Osteoblast (primary cell): Measurements from ENCODE around the gene ADRA2C. TPM values are rescaled to one million over a fixed set of nuclear protein-coding genes. Genes with fewer than 3 reads are reported as not detected.

Source experiments
- DNase-seq: peaks from one replicate; pipeline ENCODE4 v3.0.0; 2011; ENCODE audit warnings: low spot score, mixed read lengths; ENCODE audit not compliant: insufficient read length; ENCODE audit errors: missing footprints
- H2AFZ ChIP-seq: 2 replicates; pipeline ENCODE4 v1.6.0; 2011; ENCODE audit warnings: mild to moderate bottlenecking, low read length
- H3K27ac ChIP-seq: 2 replicates; pipeline ENCODE4 v1.5.1; 2011; ENCODE audit warnings: mild to moderate bottlenecking, low read depth, low read length, moderate library complexity
- H3K27me3 ChIP-seq: 2 replicates; pipeline ENCODE4 v1.6.0; 2012; ENCODE audit warnings: mild to moderate bottlenecking, control low read depth, inconsistent platforms, low read length, moderate library complexity; ENCODE audit not compliant: insufficient read depth
- H3K36me3 ChIP-seq: 2 replicates; pipeline ENCODE4 v1.5.1; 2011; ENCODE audit warnings: mild to moderate bottlenecking, low read length, control low read depth, moderate library complexity; ENCODE audit not compliant: insufficient read depth
- H3K4me1 ChIP-seq: 2 replicates; pipeline ENCODE4 v1.5.1; 2011; ENCODE audit warnings: mild to moderate bottlenecking, low read length, control low read depth, moderate library complexity; ENCODE audit not compliant: insufficient read depth
- H3K4me2 ChIP-seq: 2 replicates; pipeline ENCODE4 v1.6.0; 2011; ENCODE audit warnings: mild to moderate bottlenecking, low read length; ENCODE audit not compliant: insufficient read depth
- H3K4me3 ChIP-seq: fragments of 200-600 bp; sonication (generic); 3 replicates; pipeline ENCODE4 v1.5.1; 2012; ENCODE audit warnings: mild to moderate bottlenecking, low read length, inconsistent platforms; ENCODE audit not compliant: insufficient read depth
- H3K79me2 ChIP-seq: 2 replicates; pipeline ENCODE4 v1.6.0; 2012; ENCODE audit warnings: mild to moderate bottlenecking, low read length, control low read depth, inconsistent platforms; ENCODE audit not compliant: insufficient read depth
- H3K9me3 ChIP-seq: 2 replicates; pipeline ENCODE4 v1.5.1; 2011; ENCODE audit warnings: low read depth, low read length, control low read depth
- H4K20me1 ChIP-seq: 2 replicates; pipeline ENCODE4 v1.6.0; 2012; ENCODE audit warnings: mild to moderate bottlenecking, low read length, control low read depth; ENCODE audit not compliant: insufficient read depth
- CTCF ChIP-seq: IDR thresholded peaks from 2 replicates; pipeline ENCODE4 v1.5.1; 2011; ENCODE audit warnings: mild to moderate bottlenecking, low read depth, low read length, moderate library complexity; ENCODE audit errors: extremely low read depth
- total RNA-seq: library from RNA; depleted of rRNA; stranded (reverse); fragments of >200 nt; gene quantifications from 2 replicates; pipeline ENCODE4 v1.2.3, GENCODE V29; 2012

Gene ADRA2C
- total RNA-seq, 1 donor = 1.1 TPM

GRCh38 chr4:3816256-3816825 is 50.2 kb downstream of the ADRA2C start:
- TF ChIP-seq CTCF = no peak
- Histone ChIP-seq H3K4me3 (no peak overlapping the region), H3K27ac (no peak overlapping the region), H3K36me3 (no peaks in the 10 kb centered on the region), H2AFZ (no peak overlapping the region), H4K20me1 (no peaks in the 10 kb centered on the region), H3K27me3 (peaks cover 5% of the 10 kb centered on the region), H3K4me2 (no peak overlapping the region), H3K9me3 (no peaks in the 10 kb centered on the region), H3K4me1 (no peaks in the 10 kb centered on the region), H3K79me2 (no peaks in the 10 kb centered on the region)
- DNase-seq = no peak

DNA sequence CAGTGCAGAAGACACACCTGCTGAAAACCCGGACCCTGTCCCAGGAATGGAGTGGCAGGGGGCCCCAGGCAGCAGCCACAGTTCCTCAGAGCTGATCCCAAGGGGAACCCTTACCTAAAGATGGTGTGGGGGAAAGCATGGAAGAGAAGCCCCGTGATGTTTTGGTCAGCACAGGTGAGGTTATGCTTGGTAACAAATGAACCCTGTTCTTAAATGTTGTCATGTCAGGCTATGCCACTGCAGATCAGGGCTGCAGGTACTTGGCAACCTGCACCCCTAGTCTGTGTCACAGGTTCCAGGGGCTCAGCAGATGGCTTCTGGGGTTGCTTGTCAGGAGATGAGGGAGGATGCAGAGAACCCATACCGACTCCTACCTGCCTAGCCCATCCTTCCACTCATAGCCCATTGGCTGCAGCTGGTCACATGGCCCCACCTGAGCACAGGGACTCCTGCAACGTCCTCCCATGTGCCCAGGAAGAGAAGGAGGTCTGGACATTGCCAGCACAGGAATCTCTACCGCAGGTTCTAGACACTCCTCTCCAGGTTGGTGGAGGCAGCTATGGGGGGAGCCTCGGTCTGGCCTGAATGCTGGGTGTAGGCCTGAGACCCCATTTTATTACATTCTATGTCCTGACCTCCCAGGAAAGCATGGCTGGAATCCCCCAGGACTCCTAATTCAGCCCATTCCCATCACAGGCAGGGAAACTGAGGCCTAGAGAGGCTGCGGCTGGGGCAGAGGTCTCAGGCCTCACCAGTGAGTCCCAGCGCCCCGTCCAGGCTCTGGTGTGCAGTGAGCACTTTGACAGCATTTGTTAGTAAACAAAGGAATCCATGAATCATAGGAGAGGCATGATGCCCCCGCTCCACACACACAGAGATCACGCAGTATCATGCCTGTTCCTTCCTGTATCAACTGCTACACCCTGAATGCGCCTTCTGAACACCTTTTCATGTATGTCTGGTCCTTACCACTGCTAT is 51.1 kb downstream of the ADRA2C start:
- Histone ChIP-seq H3K4me2 (no peak overlapping the region), H3K27ac (no peak overlapping the region), H2AFZ (no peak overlapping the region), H3K9me3 (no peaks in the 10 kb centered on the region), H4K20me1 (no peaks in the 10 kb centered on the region), H3K27me3 (peaks cover 5% of the 10 kb centered on the region), H3K36me3 (no peaks in the 10 kb centered on the region), H3K79me2 (no peaks in the 10 kb centered on the region), H3K4me1 (no peaks in the 10 kb centered on the region), H3K4me3 (no peak overlapping the region)
- DNase-seq = no peak
- no peak for TF ChIP-seq CTCF

Other genes with a start within 250 kb of the ADRA2C start
- gene LRPAP1, start 234.0 kb upstream of the ADRA2C start, total RNA-seq = 79.3 and 82.9 TPM in 2 replicates